HG02798 (cell line): Measurements from ENCODE around the gene MMGT1.

Experiments used
- ATAC-seq: cut with Tn5 transposase; IDR thresholded peaks from one replicate; pipeline ENCODE4 v1.9.1; 2021; ENCODE audit warnings: mild to moderate bottlenecking; ENCODE audit not compliant: unreplicated experiment, poor library complexity

Gene MMGT1

DNA sequence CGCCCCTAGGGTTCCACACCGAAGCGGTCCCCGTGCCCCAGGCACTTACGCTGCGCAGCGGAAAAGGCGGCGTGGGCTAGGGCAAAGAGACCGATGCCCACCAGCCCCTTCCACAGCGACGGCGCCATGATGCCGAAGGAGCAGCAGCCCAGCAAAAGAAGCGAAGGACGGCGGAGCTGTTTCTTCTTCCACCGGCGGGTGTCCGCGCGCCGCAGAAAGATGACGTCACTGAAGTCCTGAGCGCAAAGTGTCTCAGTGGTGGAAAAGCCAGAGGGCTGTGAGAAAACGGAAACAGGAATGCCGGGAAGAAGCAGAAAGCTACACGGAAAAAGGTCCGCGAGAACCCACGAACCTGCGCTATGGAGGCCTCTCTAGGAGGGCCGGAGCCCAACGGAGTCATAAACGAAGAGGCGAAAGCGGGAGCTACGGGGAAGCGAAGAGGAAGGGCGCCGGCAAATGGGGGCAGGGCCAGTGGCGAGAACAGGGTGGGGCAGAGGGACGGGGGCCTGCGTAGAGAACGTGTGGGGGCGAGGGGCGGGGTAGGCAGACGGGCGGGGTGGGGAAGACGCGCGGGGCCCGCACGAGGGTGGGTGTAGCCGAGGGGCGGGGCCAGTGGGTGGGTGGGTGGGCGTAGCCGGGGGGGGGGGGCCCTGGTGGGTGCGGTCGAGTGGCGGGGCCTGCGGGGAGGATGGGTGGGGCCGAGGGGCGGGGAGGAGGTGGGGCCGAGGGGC is at the start of gene MMGT1:
Gene MMGT1, minus strand, starts transcription at position 441 of the 731 bp plus-strand sequence. Its CDS starts 313 bp downstream, at position 128.
- ATAC-seq = peak; percentile 91

DNA sequence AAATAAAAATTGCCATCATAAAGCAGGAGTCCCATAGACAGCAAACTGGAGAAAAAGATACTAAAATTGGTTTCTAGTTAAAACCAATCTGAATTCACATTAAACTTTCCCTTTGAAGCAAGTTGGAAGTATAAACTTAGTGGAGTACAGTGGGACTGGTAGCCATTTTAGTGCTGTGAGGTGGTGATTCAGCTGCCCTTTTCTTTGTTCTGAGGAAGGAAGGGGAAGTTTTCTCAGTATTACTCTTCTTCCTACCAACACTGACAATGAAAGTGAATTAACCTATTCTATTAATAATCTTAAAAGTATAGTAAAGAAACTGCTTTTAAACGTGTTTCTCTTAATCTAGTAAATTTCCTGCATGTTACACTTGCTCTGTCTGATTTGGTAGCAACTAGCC is 48.1 kb upstream of the MMGT1 start:
- ATAC-seq = no peak

DNA sequence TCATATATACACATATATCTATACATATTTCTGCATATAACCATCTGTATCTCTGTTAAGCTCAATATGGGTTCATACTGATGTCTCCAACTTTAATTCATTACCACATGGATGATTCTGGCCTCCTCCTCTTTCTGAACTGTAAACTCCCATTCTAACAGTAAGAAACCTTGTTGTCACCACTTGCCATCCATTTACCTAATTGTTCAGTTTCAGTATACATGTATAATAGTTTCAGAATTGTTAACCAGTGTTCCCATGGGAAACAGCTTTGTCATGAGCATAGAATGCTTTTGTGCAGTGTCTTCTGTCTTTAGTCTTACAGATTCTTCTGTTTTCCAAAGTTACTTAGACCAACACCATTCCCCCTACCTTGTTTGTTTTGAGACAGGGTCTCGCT is 47.4 kb upstream of the MMGT1 start:
- peak; percentile 75 for ATAC-seq

DNA sequence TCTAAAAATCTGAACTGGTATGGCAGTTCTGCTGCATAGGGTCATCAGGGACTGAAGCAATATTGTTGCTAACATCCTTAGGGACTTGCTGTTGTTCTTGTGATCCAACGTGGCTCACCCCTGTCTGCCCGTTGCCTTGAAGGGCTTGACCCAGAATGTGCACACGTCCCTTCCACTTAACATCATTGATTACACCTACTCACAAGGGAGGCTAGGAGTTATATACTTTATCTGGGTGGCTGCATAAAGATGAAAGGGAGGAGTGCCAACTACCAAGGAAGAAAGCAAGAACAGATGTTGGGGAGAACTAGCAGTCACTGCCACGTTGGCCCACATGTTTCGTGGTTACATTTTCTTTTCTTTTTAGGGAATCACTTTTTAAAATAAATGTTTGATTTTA is 45.4 kb upstream of the MMGT1 start:
- no peak for ATAC-seq

DNA sequence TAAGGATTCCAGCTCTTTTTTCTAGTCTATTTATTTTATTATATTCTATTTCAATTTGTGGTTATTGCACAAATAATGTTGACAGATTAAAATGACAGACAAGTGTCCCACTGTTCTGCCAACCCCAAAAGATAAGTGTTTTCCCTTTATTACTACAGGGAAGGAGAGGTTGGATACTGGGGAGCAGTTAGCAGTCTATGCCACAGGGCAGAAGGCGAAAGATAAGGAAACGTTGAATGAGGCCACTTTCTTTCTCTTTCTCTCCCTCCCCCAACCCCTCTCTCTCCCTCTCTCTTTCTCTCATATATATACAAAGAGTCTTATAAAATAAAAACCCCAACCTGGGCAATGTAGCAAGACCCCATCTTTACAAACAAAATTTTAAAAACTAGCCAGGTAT is 43.1 kb upstream of the MMGT1 start:
- no peak for ATAC-seq

DNA sequence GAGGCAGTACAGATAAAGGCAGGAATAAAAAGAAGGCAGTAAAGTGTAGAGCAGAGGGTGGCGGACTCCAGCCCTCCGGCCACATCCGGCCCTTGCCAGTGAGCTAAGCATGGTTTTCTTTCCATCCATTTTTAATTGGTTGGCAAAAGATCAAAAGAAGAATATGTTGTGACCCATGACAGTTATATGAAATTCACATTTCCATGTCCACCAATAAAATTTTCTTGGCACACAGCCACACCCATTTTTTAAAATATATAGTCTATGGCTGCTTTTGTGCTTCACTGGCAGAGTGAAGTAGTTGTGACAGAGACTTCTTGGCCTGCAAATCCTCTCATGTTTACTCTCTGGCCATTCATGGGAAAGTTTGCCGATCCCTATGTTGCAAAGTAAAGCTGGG is 41.2 kb upstream of the MMGT1 start:
- no peak for ATAC-seq

DNA sequence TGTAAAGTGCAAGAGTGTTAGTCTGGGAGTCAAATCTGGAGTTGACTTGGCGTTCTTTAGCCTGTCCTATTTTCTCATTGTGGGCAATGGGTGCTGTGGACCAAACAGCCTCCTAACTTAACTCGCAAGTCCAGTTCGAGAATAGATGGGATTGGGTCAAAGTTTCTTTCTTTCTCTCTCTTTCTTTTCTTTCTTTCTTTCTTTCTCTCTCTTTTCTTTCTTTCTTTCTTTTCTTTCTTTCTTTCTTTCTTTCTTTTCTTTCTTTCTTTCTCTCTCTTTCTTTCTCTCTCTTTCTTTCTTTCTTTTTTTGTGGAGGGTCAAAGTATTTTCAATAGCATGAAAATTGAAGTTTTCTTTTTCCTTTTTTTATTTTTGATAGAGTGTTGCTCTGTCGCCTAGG is 14.5 kb upstream of the MMGT1 start:
- no peak for ATAC-seq

DNA sequence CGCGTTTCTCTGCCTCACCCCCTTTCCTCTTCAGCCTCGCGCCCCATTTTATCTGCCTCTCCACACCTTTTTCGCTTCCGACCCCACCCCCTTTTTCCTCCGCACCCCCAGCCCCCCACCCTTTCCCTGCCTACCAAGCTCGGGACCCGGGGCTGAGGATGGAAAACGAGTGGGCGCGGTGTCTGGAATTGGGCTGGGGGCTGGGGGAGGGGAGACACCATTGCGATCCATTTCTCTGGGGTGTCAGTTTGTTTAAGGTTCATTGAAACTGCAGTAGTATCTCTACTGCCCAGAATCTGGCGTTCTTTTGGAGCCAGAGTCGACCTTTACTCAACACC is 12.2 kb upstream of the MMGT1 start:
- ATAC-seq = no peak

DNA sequence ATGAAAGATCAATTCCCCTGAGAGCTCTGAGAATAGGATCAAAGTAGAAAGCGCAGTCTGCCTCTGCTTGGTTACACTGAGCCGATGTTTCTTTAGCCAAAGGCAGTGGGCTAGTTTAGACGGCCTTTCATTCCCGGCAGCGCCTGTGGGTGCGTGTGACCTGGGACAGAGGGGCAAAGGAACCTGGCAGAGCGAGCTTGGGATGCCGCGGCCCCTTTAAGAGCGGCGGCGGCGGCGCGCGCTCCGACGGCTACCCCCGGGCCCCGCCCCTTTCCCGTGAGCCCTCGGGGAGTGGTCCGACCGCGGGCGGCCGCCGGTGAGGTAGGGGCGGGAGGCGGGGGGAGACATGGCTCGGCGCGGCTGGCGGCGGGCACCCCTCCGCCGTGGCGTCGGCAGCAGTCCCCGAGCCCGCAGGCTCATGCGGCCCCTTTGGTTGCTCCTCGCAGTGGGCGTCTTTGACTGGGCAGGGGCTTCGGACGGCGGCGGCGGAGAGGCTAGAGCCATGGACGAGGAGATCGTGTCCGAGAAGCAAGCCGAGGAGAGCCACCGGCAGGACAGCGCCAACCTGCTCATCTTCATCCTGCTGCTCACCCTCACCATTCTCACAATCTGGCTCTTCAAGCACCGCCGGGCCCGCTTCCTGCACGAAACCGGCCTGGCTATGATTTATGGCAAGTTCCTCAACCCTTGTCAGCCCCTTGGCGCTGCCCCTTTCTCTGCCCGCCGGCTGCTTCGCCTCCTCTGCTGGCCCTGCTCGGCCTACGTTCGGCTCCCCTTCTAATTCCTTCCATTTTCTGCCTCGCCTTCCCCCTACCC is 11.6 kb upstream of the MMGT1 start, which contains the start of gene SLC9A6:
Gene SLC9A6, plus strand, starts transcription at position 279 of the 816 bp plus-strand sequence. Its CDS starts 224 bp downstream, at position 503.
- ATAC-seq = peak; percentile 98

DNA sequence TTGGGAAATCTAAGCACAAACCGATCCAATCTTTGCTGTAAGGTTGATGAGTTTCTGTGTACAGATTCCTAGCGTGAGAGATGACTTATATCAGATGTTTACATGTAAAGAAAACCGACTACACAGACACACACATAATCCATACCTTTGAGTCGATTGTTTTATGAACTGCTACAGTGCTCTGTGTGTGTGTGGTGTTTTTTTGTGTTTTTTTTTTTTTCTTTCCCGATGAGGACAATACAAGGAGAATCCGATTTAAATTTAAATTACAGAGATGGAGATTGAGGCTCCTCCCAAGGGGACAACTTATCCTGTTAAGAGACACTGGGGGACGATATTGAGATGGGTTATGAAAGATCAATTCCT is 11.0 kb upstream of the MMGT1 start:
- ATAC-seq = no peak

DNA sequence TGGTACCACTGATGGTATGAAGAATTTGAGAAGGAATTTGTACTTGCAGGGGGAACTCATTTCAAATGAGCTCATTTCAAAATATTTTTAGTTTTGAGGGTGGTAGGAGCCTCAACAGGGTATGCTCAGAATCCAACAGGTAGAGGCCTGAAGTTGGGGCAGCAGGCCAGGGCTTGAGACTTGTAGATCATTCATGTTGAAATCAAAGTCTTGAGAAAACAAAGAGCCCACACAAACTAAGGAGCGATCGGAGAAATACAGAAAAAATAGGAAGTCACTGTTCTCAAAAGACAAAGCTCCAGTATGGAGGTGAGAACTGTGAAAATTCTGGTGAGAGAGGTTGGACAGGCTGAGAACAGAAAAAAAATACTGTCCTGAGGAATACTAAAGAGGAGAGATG is 10.5 kb upstream of the MMGT1 start:
- ATAC-seq = no peak

DNA sequence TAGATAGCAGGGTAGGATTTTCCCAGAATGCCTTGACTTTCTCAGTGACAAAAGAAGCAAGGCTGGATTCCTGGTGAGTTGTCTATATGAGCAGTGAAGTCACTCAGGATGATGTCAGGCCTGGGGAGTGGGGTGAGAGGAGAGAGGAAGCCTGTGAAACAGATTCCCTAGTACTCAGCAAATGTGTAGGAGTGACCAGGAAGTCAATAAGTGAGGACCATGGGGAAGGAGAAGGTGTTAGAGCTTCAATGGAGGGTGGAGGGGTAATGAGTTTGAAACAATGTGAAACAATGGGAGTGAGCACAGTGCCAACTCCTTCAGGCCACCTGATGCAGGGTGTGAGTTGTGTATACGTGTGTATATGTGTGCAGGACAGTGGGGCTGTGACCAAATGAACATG is 9.1 kb upstream of the MMGT1 start:
- no peak for ATAC-seq

DNA sequence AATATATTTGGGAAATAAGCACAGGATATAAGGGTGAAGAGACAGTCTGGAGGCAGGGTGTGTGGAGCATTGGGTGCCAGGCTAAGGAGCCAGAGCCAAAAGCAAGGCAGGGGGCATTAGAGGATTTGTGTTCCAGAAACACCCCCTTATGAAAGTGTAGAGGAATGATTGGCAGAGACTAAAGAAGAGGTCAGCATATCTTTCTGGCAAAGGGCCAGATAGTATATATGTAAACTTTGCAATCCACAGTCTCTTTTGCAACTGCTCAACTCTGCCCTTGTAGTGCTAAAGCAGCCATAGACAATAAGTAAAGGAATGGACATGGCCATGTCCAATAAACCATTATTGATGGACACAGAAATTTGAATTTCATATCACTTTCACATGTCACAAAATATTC is 7.9 kb upstream of the MMGT1 start:
- ATAC-seq = no peak

DNA sequence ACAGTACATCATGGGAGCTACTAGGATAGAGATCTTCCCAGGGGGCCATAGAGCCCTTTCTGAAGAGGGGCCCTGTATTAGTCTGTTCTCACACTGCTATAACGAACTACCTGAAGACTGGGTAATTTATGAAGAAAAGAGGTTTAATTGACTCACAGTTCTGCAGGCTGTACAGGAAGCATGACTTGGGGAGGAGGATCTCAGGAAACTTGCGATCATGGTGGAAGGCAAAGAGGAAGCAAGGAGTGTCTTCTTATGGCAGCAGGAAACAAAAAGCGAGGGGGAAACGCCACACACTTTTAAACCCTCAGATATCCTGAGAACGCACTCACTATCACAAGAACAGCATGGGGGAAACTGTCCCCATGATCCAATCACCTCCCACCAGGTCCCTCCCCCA is 7.2 kb upstream of the MMGT1 start:
- ATAC-seq = no peak

DNA sequence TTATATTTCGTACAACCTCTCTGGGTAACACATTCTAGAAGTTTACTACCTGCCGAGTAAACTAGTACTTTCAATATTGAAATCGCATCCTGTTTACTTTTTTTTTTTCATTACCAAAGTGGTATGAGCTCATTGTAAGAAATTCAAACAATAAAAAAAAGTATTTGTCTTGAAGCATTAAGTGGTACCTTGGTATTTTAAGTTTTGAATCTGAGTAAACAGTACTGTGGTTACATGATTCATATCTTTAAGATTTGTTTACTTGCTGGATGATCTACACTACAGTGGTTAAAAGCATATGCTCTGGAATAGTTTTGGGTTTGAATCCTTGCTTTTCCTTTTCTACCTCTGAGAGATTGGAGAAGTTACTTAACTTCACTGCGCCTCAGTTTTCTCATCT is 3.8 kb upstream of the MMGT1 start:
- no peak for ATAC-seq

DNA sequence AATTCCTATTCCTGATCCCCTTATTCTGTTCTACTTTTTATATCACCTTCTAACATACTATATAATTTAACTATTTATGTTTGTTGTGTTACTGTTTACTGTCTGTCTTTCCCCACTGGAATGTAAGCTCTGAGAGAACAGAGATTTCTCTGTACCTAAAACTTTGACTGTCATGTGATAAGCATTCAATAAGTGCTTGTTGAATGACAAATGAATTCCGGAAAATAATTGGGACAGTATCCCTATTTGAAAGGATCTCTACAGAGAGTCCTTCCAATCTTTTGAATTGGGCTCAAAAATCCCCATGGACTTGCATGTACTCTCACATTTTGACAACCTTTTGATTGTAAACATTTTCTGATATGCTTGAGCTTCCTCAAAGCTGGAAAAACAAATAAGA is 1.6 kb upstream of the MMGT1 start:
- ATAC-seq = no peak

DNA sequence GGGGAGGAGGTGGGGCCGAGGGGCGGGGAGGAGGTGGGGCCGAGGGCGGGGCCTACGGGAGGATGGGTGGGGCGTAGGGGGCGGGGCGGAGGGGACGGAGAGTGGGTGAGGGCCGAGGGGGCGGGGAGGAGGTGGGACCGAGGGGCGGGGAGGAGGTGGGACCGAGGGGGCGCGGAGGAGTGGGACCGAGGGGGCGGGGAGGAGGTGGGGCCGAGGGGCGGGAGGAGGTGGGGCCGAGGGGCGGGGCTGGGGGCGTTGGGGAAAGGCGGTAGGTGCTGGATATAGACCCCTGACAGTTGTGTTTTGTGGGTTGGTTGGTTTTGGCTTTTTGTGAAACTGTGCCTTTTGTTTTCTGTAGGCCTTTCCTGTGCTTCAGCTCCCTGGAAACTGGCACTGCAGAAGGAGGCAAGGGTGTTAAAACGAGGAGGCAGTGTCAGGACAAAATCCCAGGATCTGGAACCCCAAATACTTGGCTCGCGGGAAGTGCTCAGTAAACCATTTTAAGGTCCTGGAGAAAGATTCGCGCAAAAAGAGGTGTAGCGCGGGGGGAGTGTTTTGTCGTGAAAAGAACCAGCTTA is 580 bp upstream of the MMGT1 start:
- no peak for ATAC-seq

DNA sequence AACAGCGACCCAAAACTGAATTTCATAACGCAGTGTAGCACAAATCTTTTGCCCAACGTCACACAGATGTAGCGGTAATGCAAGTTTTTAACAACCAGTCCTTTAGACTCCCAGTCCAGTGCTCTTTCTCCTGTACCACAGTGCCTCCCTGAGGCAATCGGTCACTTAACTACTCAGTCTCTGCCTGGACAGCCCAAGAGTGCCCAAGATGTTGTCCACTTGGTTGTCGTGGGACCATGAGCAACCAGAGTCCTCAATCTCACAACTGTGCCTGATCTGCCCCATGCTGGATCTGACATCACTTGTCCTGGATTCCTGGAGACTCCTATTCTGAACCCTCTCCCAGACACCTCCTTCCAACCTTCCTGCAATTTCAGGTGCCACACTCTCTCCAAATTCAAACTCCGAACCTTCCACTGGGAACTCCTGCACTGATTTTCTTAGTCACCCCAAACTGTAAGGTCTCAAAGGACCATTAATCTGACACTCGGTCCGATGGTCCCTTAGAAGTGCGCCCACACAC is 702 bp downstream of the MMGT1 start:
- ATAC-seq = peak; percentile 24

DNA sequence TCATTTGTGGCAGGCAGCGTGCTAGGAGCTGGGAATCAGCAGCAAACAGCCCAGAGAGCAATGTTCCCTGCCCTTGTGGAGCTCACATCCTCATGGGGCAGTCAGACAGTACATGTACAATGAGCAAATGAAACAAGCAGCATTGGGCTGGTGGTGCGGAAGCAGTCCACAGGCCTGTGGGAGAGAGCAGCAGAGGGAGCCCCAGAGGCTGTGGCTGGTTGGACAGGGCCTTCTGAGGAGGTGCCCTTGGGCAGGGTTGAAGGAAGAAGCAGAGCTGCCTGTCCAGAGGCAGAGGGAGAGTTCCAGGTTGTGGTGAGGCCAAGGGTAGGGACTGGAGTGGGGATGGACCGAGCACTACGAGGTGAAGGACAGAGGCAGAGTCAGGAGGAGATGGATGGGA is 22.5 kb downstream of the MMGT1 start:
- no peak for ATAC-seq

DNA sequence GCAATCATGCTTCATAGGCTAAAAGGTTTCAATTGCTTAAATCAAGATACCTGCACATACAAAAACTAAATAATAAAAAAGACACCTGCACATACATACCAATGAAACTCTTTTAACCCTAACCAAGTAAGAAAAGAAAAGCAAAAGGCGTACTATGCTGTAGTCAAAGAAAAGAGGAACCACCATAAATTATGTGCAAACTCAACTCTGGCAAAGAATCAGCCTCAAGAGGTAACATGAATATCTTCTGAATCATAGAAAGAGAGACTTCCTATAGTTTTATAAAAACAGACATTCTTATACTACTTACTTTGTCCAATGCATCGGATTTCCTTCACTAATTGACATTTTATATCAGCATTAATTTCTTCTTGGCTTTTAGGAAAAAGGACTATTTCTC is 29.3 kb downstream of the MMGT1 start:
- ATAC-seq = no peak
